Erythroblast (primary cell): Measurements from ENCODE around the gene TMEM258.

Experiments used
- GATA1 ChIP-seq: IDR thresholded peaks from 2 replicates; pipeline ENCODE4 v1.6.1; 2011; ENCODE audit warnings: low read depth, mild to moderate bottlenecking, control low read depth, low read length, moderate library complexity
- POLR2A ChIP-seq: IDR thresholded peaks from 2 replicates; pipeline ENCODE4 v1.6.1; 2011; ENCODE audit warnings: mild to moderate bottlenecking, low read length

- TF ChIP-seq POLR2A = no peak
- no peak for TF ChIP-seq GATA1
Observed at GRCh38 chr11:61833471-61833870, 41.1 kb upstream of the TMEM258 start.
